Ovary (tissue), 9 donors: Measurements from ENCODE around the gene GAS1. TPM values are rescaled to one million over a fixed set of nuclear protein-coding genes. Genes with fewer than 3 reads are reported as not detected.

Experiments
- DNase-seq, 5 donors: peaks; one replicate each; pipeline ENCODE4 v3.0.0-alpha.2; 2019 to 2020
- H3K27ac ChIP-seq, 2 donors: fragments of 200-600 bp; one replicate each; pipeline versions ENCODE4 v1.5.1 to v1.8.0; 2019 to 2022
- H3K27me3 ChIP-seq: fragments of 200-600 bp; one replicate; pipeline ENCODE4 v1.8.0; 2022
- H3K36me3 ChIP-seq: fragments of 200-600 bp; sonication (generic); one replicate; pipeline ENCODE4 v1.5.1; 2019
- H3K4me1 ChIP-seq: one replicate; pipeline ENCODE4 v1.8.1; 2013; ENCODE audit warnings: mild to moderate bottlenecking, moderate library complexity; ENCODE audit not compliant: insufficient read depth
- H3K4me3 ChIP-seq: fragments of 200-600 bp; sonication (generic); one replicate; pipeline ENCODE4 v1.5.1; 2017
- H3K9me3 ChIP-seq, 2 donors: fragments of 200-600 bp in 1 of 2; sonication (generic) in 1 of 2; one replicate each; pipeline versions ENCODE4 v1.5.1 to v1.8.1; 2013 to 2019; ENCODE audit warnings: mild to moderate bottlenecking in 1 of 2, moderate library complexity in 1 of 2
- EP300 ChIP-seq: sonication (generic); formaldehyde crosslinking; IDR thresholded peaks from one replicate; pipeline ENCODE4 v1.6.1; 2017; ENCODE audit warnings: antibody characterized with exemption
- POLR2A ChIP-seq: fragments of 450-650 bp; IDR thresholded peaks from one replicate; pipeline ENCODE4 v1.6.1; 2017; ENCODE audit warnings: antibody characterized with exemption, mild to moderate bottlenecking, moderate library complexity
- WGBS, 3 donors: extraction: QIAGEN DNeasy Blood & Tissue Kit in 1 of 3; methylation state at CpG; one replicate each; pipeline versions ENCODE4 v1.1.5 to v1.1.7; 2013 to 2017; 5-methylcytosine and 5-hydroxymethylcytosine counted together
- intact Hi-C, 4 donors: fragments of 100-400 bp; cut with DNase I; formaldehyde crosslinking; loops; one replicate each; pipeline versions ENCODE4 v1.11.0 to v1.15.1; 2022 to 2023
- polyA plus RNA-seq, 2 donors: library from polyadenylated mRNA; stranded (reverse); fragments of 200-250 nt in 1 of 2; fragments of 350-450 nt in 1 of 2; fragmentation: Illumina TruSeq in 1 of 2; extraction: RNeasy Lipid Tissue Mini Kit (QIAGEN cat#74804) in 1 of 2; gene quantifications; one replicate each; pipeline ENCODE4 v1.2.3, GENCODE V29; 2013 to 2014
- total RNA-seq, 7 donors: library from RNA; depleted of rRNA in 2 of 7; stranded (reverse); fragments of >200 nt in 2 of 7; fragmentation: NEBNext Ultra II Directional in 3 of 7; extraction: Animal tissue kit (Norgen Biotek cat#: 25700) in 3 of 7; gene quantifications; one replicate each; pipeline versions ENCODE4 v1.1.0 to v1.2.4, GENCODE V29; 2016 to 2023
- TF ChIP-seq, protein P1 (sequence below), 3 donors: fragments of 450-650 bp in 2 of 3; fragments of 200-600 bp in 1 of 3; IDR thresholded peaks; one replicate each; pipeline versions ENCODE4 v1.5.1 to v1.8.0; 2016 to 2022; ENCODE audit warnings: antibody characterized with exemption in 3 of 3, mild to moderate bottlenecking in 1 of 3
- donor health status: DM: no; HTN: no; CAD: no; lungs with moderate emphysema.
- donor health status: DM: no; HTN: no; CAD: no.
- donor health status: Bipolar disorder and iron deficiency.
- donor health status: DM: yes; HTN: yes; CAD: no.
- donor health status: DM: no; HTN: no; CAD: no.
- donor health status: DM: yes; HTN: yes; CAD: no.

Gene GAS1
- total and polyA plus RNA-seq, 9 donors, result 30.9 to 251 (median 79.6) TPM

DNA sequence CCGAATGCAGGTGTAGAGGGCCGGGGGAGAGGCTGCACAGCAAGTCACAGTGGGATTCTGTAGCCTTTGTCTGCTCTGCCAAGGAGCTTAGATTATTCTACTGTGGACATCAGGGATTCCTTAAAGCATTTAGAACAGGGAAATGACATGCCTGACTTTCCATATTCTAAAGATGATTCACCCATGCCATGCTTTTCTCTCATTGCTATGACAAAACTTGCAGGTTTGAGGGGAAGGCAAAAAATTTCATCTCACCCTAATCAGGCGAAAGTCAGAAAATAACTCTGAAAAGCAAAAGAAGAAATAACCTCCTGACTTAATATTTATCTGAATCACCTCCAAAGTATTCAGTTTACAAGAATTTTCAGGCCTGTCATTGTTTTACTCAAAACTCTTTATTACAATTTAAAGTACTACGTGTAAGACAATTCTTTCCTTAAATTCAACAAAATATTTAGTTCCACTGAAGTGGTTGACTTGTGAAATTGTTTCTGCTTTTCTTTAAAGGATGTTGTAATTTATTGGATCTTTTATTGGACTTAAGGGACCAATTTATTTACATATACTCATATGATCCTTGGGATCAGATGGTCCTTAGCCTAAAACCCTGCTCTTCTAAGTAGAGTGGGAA lies 30.0 kb upstream of the GAS1 start:
- Histone ChIP-seq H3K4me1 (peaks cover 10% of the 10 kb centered on the region), H3K4me3 (no peak overlapping the region), H3K36me3 (no peaks in the 10 kb centered on the region), H3K27me3 (no peaks in the 10 kb centered on the region), H3K27ac (no peak overlapping the region), H3K9me3 (no peaks in the 10 kb centered on the region)
- intact Hi-C loops, result no loop called here
- WGBS, 3 donors, result 71 to 79% (median 77%) methylated on average over 4 of the region's 4 CpGs
- TF ChIP-seq, protein P1, sequence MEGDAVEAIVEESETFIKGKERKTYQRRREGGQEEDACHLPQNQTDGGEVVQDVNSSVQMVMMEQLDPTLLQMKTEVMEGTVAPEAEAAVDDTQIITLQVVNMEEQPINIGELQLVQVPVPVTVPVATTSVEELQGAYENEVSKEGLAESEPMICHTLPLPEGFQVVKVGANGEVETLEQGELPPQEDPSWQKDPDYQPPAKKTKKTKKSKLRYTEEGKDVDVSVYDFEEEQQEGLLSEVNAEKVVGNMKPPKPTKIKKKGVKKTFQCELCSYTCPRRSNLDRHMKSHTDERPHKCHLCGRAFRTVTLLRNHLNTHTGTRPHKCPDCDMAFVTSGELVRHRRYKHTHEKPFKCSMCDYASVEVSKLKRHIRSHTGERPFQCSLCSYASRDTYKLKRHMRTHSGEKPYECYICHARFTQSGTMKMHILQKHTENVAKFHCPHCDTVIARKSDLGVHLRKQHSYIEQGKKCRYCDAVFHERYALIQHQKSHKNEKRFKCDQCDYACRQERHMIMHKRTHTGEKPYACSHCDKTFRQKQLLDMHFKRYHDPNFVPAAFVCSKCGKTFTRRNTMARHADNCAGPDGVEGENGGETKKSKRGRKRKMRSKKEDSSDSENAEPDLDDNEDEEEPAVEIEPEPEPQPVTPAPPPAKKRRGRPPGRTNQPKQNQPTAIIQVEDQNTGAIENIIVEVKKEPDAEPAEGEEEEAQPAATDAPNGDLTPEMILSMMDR (IDR thresholded peaks at IDR 0.05), result no peak
- DNase-seq, result no peak

DNA sequence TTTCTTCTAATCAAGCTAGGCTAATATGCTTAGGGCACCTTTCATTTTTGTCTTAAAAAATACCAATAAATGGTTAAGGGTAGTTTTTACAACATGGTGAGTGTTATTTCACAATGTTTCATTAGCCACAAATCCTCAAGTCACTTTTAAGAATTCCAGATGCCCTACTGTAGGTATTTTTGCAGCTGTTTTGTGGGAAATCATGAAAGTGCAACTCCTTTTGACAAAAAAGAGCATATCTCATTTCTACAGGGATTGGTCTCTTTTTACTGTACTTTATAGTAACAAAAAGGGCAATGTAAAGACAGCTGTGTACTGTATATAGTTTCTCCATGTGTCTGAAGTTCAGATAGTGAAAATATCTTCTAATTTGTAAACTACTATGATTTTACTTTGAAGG lies 28.3 kb upstream of the GAS1 start:
- Histone ChIP-seq H3K4me3 (no peak overlapping the region), H3K27ac (peak overlapping the region in 1 of 2 donors; percentile 24), H3K9me3 (no peaks in the 10 kb centered on the region), H3K36me3 (no peaks in the 10 kb centered on the region), H3K4me1 (peaks cover 12% of the 10 kb centered on the region), H3K27me3 (no peaks in the 10 kb centered on the region)
- DNase-seq, result no peak
- intact Hi-C loops, result no loop called here
- TF ChIP-seq EP300, result no peak
- TF ChIP-seq POLR2A, result no peak
- TF ChIP-seq, protein P1 (IDR thresholded peaks at IDR 0.05), result no peak

DNA sequence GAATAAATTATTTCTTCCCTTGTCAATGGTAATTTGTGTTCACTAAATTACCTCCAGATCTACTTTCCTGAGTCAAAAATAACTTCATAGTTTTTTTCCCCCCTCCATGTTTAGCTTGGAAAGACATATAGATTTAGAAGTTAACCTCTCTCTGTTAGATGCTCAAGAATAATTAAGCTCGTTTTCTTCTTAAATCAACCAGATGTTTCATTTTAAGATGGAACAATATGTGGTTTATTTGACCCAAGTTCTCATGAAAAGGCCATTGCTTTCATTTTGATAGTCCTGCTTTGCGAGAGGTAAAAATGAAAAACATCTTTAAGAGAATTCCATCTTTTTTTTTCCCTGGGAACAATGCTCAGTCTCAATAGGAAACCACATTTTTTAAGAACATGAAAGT lies 27.7 kb upstream of the GAS1 start:
- Histone ChIP-seq H3K36me3 (no peaks in the 10 kb centered on the region), H3K9me3 (no peaks in the 10 kb centered on the region), H3K27me3 (no peaks in the 10 kb centered on the region), H3K4me3 (no peak overlapping the region), H3K27ac (peak overlapping the region in 1 of 2 donors; percentile 24), H3K4me1 (peaks cover 12% of the 10 kb centered on the region)
- TF ChIP-seq EP300, result no peak
- TF ChIP-seq POLR2A, result no peak
- TF ChIP-seq, protein P1 (IDR thresholded peaks at IDR 0.05), result no peak
- DNase-seq, result no peak
- intact Hi-C loops, result no loop called here
- 9 to 15% (median 12%) methylated on average over 2 of the region's 2 CpGs for WGBS, 3 donors

DNA sequence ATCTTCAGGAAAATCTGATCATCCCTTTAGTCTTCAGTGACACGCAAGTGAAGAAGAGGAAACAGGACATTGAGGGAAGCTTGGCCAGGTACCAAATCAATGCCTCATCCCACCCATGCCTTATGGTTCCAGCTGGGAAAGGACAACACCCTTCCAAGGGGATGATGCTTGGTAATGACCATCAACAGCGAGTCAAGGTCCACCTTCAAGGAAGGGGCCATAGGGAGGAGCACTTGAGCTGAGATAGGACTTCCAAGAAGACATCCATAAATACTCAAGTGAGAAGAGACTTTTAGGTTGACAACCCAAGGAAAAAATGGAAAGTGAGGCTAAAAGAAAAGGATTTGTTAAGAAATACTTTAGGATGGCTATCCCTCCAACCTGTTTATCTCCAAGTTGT lies 27.1 kb upstream of the GAS1 start:
- H3K4me3 ChIP-seq, result no peak overlapping the region
- intact Hi-C loops, result no loop called here
- peaks cover 10% of the 10 kb centered on the region for H3K4me1 ChIP-seq
- H3K27me3 ChIP-seq, result no peaks in the 10 kb centered on the region
- WGBS, 3 donors, result 89 to 92% (median 91%) methylated on average over 2 of the region's 2 CpGs
- TF ChIP-seq POLR2A, result no peak
- TF ChIP-seq, protein P1 (IDR thresholded peaks at IDR 0.05), result no peak
- TF ChIP-seq EP300, result no peak
- peak overlapping the region in 1 of 2 donors; percentile 24 for H3K27ac ChIP-seq
- no peaks in the 10 kb centered on the region for H3K36me3 ChIP-seq
- DNase-seq, result no peak
- H3K9me3 ChIP-seq, result no peaks in the 10 kb centered on the region
